Stimulated activated CD4-positive, alpha-beta T cell treated with anti-CD3 and anti-CD28 coated beads, Interleukin-15, amount 100 ng/mL, for 1 hour (primary cell): ENCODE measurements around the gene RPL7A.
"Not testable (repeated sequence)": the region's sequence is repeated elsewhere in the genome, so short reads cannot be mapped to it uniquely, and the experiment has no call there.

Source experiments
- DNase-seq, 2 donors: peaks; one replicate each; pipeline ENCODE4 v3.0.0-alpha.2; 2020; ENCODE audit warnings: low read depth in 1 of 2, low spot score in 1 of 2

Gene RPL7A

DNA sequence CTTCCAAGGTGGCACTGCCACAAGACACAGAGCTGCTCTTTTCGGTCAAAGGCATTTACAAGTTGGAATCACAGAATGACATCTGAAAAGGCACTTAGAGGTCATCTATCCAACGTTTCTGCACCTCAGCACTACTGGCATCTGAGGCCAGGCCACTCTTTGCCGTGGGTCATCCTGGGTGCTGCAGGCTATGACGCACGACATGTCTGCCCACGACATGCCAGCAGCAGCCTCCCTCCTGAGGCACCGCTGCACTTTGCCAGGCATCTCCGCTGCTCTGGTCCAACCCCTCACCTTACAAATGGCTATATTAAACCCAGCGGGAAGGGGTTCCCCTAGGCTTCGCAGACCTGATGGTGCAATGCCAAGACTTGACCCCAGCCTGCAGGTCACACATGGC lies 19.8 kb downstream of the RPL7A start:
- no peak for DNase-seq

DNA sequence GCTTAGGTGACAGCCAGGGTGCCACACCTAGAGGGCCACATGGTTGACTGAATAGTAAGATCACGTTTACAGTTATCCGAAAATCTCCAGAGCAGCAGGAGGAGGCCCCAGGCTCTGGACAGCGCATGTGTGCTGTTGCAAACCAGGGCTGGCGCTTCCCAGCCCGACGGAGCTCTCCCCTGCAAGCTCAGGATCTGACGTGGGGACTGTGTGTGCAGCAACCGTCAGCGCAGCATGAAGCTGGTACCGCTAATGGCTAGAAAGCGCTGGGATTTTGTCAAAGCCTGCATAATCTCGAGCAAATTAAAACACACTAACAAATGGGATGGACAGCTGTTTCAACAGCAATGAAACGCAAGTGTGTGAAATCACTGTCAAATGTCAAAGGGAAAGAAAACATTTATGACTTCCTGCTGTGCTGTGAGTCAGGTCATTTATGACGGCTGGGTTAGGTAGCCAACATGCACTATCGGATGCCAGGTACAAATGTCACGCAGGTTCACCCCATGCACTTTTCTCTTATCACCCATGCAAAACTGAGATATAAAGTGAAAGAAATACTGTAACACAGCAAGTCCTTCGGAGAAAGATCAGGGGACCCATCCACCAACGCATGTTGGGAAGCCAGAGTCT lies 20.3 kb downstream of the RPL7A start:
- no peak for DNase-seq

DNA sequence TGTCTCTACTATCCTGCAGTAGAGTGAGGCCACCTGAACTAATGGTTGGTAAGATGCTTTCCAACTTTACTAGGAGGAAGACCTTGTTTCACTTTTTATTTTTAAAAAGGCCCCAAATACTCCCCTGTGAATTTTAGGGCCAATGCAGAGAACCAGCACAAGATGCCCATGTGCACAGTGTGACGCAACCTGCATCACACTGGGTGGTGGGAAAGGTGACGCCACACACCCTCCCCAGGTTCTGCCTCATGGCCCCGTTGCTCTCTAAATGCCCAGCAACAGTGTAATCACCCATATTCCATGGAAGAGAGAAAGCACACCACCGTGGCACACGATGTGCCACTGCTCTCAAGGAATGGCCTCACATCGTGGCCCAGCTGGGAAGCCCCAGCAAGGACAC lies 21.4 kb downstream of the RPL7A start:
- DNase-seq = no peak

DNA sequence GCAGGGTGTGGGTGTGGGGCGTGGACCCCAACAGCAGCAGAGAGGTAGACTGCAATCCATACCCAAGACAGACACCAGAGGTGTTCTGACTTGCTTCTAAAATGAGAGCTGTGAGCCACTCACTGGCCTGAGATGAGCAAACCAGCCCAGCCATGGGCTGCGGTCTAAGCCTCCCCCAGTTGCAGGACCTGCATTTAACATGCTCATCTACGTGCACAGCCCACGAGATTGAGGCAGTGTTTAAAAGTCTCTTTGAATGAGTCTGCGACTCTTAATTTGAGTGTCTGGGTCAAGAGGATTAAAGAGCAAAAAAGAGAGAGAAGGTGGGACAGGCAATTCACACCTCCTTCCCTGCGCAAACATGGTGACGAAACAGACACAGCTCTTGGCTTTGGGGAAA lies 21.9 kb downstream of the RPL7A start:
- no peak for DNase-seq

DNA sequence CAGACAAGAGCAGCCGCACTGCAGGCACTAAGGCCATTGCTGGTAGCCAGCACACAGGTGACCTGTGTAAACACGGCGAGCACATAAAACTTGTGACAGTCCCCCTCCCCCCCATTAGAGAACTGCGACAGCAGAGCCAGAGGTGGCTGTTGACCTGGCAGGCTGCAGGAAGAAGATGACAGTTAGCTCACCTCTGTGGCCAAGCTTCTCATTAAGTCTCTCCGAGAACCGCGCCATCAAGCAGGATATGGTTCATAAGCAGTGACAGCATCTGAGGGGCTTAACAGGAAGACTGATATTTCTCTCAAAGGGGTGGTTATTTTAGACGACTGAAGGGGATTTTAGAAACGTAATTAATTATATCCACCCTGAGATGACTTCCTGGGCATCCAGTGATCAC lies 22.7 kb downstream of the RPL7A start:
- DNase-seq = no peak

DNA sequence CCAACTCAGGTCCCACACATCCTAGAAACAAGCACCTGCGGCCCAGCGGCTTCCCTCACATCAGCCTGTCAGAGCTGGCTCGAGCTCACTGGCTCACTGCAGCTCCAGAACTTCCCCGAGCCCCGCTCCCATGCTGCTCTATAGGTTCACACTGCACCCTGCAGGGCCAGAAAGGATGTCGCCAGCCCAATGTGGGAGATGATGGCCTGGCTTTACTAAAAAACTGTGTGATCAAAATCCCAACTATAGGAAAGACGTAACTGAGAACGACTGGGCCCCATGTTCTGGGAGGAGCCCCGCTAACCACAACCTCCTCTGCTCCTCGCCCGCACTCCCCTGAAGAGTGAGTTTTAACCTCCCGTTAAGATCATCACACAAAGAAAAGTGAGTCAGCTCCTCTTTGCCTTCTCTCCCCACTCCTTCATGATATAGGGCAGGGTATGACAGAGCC lies 23.3 kb downstream of the RPL7A start:
- peak in 1 of 2 donors; percentile 40 for DNase-seq

DNA sequence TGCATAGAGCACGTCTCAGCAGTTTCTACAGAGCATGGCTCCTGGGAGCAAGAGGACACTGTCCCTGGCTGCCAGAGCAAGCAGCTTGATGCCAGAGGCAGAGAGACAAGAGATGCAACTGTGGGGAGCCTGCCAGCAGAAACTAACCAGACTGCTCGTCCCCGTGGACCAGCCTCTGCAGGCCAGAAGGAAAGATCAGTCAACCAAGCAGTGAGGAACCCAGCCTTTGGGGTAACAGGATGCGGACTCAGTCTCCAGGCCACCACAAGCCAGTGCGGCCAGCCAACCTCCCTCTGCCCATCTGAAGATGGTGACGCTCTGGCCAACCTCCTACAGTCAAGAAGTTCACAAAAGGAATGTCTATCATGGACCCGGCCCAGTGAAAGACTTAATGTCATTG lies 24.1 kb downstream of the RPL7A start:
- DNase-seq = no peak

DNA sequence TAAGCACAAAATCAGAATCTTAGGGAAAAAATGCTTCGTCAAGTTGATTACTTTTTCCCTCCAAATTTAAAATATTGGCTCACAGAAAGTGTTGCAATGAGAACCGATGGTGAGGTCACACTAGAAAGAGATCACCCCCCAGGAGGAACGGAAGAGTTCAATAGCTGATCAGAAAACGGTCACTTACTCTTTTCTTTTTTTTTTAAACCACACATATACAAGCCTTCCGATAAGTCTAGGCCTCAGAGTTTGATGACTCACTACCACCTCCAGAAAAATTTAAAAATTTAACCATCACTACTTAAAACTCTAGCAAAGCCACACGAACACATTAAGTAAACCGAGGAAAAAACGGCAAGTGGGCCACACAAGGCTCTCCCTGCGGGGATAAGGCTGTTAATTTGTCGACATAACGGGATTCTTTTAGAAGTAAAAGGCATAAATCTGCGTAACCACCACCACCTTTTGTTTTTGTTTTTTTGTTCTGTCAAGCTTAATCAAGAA lies 26.6 kb downstream of the RPL7A start:
- DNase-seq = no peak

DNA sequence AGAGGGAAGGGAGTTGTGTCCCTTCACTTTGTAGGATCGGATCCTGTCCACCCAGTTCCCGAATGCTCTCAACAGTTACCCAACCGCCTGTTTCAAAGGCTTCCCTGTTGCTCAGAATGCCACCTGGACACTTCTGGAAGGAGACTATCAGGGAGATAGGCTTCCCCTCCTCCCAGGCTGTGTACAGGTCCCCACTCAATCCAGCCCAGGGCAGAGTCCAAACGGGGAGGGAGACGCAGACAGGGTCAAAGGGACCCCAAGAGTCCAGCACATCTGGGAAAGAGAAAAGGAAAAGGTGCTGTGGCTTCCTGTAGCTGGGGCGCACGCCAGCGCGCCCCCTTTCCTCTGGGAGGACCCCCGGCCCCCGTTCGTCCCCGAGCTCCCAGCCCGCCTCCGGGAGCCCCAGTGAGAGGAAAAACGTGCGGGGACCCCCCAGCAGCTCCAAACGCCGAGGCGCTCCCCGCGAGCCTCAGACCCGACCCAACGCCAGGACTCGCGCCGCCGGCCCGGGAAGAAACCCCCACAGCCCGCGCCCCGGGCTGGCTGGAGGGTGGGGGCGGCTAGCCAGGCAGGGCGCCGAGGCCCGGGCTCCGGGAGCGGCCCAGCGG lies 27.2 kb downstream of the RPL7A start:
- DNase-seq = no peak

DNA sequence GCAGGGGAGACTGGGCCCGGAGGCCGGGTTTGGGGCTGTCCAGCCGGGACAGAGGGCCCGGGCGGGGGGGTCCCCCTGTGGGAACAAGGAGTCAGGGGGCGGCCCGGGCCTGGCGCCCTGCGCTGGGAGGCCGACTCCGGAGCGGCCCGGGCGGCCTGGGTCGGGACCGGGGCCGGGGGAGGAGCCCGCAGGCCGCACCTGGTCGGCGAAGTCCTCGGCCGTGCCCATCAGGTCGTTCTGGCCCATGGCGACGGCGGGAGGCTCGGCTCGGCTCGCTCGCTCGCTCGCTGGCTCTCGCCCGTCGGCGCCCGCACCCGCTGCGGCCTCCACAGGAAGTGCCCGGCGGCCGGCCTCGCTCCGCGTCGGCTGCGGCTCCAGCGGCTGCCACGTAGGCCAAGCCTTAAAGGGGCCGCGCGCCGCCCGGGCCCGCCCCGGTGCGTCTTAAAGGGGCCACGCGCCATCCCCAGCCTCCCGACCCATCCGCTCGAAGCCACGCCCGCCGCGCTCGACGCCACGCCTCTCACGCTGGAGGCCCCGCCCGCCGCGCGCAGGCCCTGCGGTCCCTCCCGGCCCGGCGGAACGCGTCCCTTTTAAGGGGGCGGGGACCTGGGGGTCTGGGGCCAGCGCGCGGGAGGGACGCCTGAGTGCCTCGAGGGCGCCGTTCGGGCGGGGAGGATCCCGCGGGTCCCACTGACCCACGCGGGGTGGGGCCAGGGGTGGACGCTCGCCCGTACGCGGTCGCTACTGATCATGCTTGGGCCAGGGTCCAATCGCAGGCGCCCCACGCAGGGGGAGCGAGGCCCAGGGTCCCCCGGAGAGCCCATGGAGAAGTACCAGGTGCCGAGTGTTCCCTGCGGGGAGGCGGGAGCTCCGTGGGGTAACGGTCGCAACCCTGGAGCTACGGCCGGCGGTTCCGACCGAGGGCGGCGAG lies 28.0 kb downstream of the RPL7A start, which contains the start of the genes STKLD1 and SURF4:
TSS of gene STKLD1 (plus strand) at position 643 of the 931 bp plus-strand sequence. CDS start at position 751, 108 bp downstream.
TSS of gene SURF4 (minus strand) at position 337 of the 931 bp plus-strand sequence. CDS start at position 246, 91 bp downstream.
- peak; percentile 94 to 98 for DNase-seq

DNA sequence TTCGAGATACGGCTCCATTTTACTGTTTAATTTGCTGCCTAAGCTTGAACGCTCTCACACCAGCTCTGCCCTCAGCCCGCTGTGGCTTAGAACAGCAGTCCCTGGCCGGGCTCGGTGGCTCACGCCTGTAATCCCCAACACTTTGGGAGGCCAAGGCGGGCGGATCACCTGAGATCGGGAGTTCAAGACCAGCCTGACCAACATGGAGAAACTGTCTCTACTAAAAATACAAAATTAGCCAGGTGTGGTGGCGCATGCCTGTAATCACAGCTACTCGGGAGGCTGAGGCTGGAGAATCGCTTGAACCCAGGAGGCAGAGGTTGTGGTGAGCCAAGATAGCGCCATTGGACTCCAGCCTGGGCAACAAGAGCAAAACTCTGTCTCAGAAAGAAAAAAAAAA lies 29.3 kb downstream of the RPL7A start:
- not testable (repeated sequence) for DNase-seq

DNA sequence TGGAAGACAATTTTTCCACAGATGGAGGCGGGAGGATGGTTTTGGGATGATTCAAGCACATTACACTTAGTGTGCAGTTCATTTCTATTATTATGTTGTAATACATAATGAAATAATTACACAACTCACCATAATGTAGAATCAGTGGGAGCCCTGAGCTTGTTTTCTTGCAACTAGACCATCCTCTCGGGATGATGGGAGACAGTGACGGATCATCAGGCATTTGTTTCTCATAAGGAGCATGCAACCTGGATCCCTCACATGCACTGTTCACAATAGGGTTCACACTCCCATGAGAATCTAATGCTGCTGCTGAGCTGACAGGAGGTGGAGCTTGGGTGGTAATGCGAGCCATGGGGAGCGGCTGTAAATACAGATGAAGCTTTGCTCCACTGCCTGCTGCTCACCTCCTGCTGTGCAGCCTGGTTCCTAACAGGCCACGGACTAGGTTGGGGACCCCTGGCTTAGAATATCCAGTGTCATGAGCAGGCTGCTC lies 29.8 kb downstream of the RPL7A start:
- no peak for DNase-seq

DNA sequence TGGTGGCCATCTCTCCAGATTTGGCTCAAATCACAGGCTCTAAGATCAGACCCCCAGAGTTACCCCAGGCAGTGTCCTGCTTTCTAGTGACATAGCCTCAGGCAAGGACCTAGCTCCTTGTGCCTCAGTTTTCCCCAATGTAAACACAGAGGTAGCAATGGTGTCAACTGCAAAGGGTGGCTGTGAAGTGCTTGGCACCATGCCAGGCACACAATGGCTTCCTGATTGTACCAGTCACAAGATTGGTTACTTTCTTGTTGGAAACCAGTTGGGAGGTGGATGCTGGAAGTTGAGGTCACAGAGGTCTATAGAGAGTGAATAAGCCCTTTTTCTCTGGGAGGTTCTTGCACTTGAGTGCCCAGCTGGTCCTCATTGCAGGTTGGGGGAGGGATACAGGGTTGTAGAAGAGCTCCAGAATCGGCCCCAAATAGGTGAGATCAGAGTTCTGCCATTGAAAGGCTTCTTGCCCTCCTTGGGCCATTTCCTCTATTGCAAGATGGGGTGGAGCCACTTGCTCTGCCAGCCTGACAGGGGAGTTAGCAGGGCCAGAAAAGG lies 30.5 kb downstream of the RPL7A start:
- no peak for DNase-seq

DNA sequence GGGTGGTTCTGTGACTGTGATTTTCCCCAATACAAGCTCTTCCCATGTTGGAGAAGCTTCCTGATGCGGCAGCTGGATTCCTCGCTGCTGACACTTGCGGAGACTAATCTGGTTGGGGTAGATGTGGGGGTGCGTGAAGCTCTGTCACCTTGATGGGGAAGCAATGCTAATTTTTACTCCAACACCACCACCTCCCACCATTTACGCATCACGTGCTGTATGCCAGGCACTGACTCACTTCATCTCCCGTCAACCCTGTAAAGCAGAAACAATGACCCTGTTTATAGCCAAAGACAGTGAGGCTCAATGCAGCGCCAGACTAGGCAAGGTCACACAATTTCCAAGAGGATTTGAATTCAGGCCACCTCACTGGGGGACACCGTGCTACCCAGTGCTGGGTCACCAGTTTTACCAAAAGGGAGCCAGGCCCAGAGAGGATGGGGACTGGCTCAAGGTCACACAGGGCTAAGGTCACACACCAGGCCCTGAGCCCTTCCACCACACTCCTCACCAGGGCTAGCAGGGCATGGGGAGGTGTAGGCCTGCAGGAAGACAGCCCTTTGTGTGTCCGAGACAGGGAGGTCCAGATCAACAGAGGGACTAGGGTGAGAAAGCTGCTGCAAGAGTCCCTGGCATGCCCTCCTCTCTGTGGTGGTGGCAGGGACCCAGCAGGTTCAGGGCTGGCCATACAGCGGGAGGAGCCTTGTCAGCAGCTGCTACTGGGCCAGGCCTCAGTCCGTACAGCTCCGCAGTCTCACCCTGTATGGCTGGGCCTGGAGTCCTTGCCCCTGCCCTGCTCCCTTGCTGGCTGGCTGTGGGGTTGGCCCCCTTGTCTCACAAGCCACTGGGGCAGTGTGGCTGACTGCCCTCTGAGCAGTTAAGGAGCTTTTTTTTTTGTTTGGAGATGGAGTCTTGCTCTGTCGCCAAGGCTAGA lies 31.4 kb downstream of the RPL7A start:
- no peak for DNase-seq

DNA sequence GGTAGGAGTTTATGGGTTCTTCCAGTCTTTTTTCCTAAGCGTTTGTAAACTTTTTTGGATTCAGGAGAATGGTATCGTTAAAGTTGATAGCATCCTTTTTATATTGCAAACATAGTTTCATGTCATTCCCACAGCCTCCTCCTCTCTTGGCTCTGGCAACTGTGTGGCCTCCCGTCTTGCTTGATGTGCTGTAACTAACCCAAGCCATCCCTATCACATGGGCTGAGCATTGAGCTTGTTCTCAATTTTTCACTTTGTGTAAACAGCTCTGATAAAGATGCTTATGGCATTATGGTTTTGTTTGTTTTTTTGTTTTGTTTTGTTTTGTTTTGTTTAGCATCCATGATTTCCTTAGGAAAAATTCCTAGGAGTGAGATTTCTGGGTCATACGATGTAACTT lies 32.7 kb downstream of the RPL7A start:
- DNase-seq = no peak

DNA sequence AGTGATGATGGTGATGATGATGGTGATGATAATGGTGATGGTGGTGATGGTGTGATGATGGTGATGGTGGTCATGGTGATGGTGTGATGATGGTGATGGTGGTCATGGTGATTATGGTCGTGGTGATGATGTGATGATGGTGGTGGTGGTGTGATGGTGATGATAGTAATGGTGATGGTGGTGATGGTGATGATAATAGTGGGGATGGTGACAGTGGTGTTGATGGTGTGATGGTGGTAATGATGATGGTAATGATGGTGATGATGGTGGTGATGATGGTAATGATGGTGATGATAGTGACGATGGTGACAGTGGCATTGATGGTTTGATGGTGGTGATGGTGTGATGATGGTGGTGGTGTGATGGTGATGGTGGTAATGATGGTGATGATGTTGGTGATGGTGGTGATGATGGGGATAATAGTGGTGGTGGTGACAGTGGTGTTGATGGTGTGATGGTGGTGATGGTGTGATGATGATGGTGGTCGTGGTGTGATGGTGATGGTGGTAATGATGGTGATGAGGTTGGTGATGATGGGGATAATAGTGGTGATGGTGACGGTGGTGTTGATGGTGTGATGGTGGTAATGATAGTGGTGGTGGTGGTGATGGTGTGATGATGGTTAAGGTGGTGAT lies 34.6 kb downstream of the RPL7A start:
- no peak for DNase-seq

DNA sequence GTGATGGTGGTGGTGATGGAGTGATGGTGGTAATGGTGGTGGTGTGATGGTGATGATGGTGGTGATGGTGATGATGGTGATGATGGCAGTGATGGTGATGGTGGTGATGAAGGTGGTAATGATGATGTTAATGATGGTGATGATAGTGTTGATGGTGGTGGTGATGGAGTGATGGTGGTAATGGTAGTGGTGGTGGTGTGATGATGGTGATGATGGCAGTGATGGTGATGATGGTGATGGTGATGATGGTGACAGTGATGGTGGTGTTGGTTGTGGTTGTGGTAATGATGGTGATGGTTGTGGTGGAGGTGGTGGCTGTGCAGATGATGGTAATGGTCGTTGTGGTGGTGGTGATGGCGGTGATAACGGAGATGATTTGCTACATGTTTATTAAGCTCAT lies 35.4 kb downstream of the RPL7A start:
- no peak for DNase-seq

DNA sequence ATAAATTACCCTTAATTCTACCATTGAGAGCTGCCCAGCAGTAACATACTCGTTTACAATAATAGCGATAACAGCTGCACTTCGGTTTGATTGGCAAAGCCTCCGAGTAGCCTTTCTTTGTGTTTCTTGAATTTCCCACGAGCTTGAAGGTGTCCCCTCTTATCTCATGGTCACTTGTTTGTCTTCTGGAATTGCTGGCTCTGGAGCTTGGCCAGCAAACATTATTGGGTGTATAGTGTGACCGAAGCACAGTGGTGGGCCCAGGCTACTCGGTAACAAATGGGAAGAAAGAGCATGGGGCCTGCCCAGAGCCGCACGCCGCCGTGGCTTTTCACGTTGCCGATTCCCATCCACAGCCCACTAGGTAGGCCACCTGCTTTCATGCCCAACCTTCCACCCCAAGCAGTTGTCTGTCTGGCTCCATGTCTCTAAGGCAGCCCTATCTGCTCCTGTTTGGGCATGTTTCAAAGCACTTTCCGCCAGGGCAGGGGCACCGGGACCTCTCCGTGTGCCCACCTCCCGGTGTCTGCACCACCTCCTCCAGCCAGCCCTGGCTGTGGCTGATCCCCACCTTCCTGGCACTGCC lies 36.8 kb downstream of the RPL7A start:
- DNase-seq = no peak

DNA sequence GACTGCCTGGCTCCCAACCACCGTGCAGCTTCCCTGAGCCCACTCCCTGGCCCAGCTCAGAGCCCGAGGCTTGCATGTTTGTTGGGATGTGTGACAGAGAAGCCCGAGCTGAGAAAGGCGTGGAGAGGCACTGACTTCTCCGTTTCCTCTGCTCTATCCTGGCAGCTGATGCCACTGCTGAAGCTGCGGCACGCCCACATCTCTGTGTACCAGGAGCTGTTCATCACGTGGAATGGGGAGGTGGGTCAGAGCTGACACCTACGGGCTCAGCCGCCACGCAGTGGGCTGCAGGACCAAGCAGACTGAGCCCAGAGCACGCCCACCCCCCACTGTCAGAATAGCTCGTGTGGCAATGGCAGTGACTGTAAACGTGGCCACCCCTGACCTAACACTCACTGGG lies 37.4 kb downstream of the RPL7A start:
- no peak for DNase-seq
